ELR (cell line): ENCODE data around the gene CFAP54.

ENCODE experiments used
- DNase-seq: peaks from one replicate; pipeline ENCODE4 v3.0.0-alpha.2; 2015; ENCODE audit warnings: low read depth

The CFAP54 gene

GRCh38 chr12:96743606-96744005 lies 254.2 kb downstream of the CFAP54 start:
- peak; percentile 16 for DNase-seq

GRCh38 chr12:96749999-96750398 lies 260.6 kb downstream of the CFAP54 start:
- no peak for DNase-seq

- no peak for DNase-seq
Measured at GRCh38 chr12:96751626-96752025, 262.2 kb downstream of the CFAP54 start.

- DNase-seq: no peak
Measured at GRCh38 chr12:96752211-96752610, 262.8 kb downstream of the CFAP54 start.

GRCh38 chr12:96766232-96766631 lies 276.9 kb downstream of the CFAP54 start:
- peak; percentile 38 for DNase-seq

- DNase-seq: no peak
Measured at GRCh38 chr12:96769400-96769799, 280.0 kb downstream of the CFAP54 start.

- DNase-seq: peak; percentile 10
Measured at GRCh38 chr12:96770219-96771102, 281.1 kb downstream of the CFAP54 start.

- DNase-seq: no peak
Measured at GRCh38 chr12:96773031-96773430, 283.7 kb downstream of the CFAP54 start.

- DNase-seq: peak; percentile 86
Measured at GRCh38 chr12:96774496-96775256, 285.3 kb downstream of the CFAP54 start.

- DNase-seq: no peak
Measured at GRCh38 chr12:96776908-96777307, 287.5 kb downstream of the CFAP54 start.

GRCh38 chr12:96780330-96780729 lies 291.0 kb downstream of the CFAP54 start:
- DNase-seq: no peak

GRCh38 chr12:96786791-96787190 lies 297.4 kb downstream of the CFAP54 start:
- DNase-seq: no peak

GRCh38 chr12:96803969-96804368 lies 314.6 kb downstream of the CFAP54 start:
- no peak for DNase-seq

- DNase-seq: no peak
Measured at GRCh38 chr12:96806272-96806671, 316.9 kb downstream of the CFAP54 start.

GRCh38 chr12:96807741-96808140 lies 318.4 kb downstream of the CFAP54 start:
- no peak for DNase-seq

GRCh38 chr12:96808587-96808986 lies 319.2 kb downstream of the CFAP54 start:
- no peak for DNase-seq

GRCh38 chr12:96809522-96809921 lies 320.1 kb downstream of the CFAP54 start:
- no peak for DNase-seq

- peak; percentile 9 for DNase-seq
Measured at GRCh38 chr12:96810057-96810456, 320.7 kb downstream of the CFAP54 start.

- DNase-seq: peak; percentile 81
Measured at GRCh38 chr12:96810477-96810876, 321.1 kb downstream of the CFAP54 start.

- peak; percentile 96 for DNase-seq
Measured at GRCh38 chr12:96811083-96811482, 321.7 kb downstream of the CFAP54 start.

- no peak for DNase-seq
Measured at GRCh38 chr12:96812153-96812552, 322.8 kb downstream of the CFAP54 start.

GRCh38 chr12:96814200-96814599 lies 324.8 kb downstream of the CFAP54 start:
- peak; percentile 30 for DNase-seq

GRCh38 chr12:96821592-96821991 lies 332.2 kb downstream of the CFAP54 start:
- DNase-seq: no peak
